G401 (cell line): ENCODE data around the gene DLX6. TPM values are rescaled to one million over a fixed set of nuclear protein-coding genes. Genes with fewer than 3 reads are reported as not detected.

ENCODE experiments used
- DNase-seq: peaks from one replicate; pipeline ENCODE4 v3.0.0-alpha.2; 2015; ENCODE audit warnings: low spot score
- in situ Hi-C: cut with HindIII; loops from 2 replicates; pipeline ENCODE4 v1.10.0; 2016; ENCODE audit warnings: low sequenced_read_pairs, mixed read lengths
- total RNA-seq: library from RNA; depleted of rRNA; stranded (reverse); fragments of >200 nt; shearing (Covaris generic); gene quantifications from 2 replicates; pipeline ENCODE4 v1.2.3, GENCODE V29; 2014

Gene DLX6
- total RNA-seq, 1 experiment from 2014 or later = not detected

- in situ Hi-C loops = no loop called here
- no peak for DNase-seq
Measured at GRCh38 chr7:96993980-96994379, 11.4 kb upstream of the DLX6 start.

- DNase-seq = no peak
- in situ Hi-C loops = no loop called here
Measured at GRCh38 chr7:96995406-96996110, 9.8 kb upstream of the DLX6 start.

GRCh38 chr7:96996111-96996957 is 9.0 kb upstream of the DLX6 start:
- DNase-seq = no peak
- in situ Hi-C loops = no loop called here

GRCh38 chr7:96996958-96997511 is 8.3 kb upstream of the DLX6 start:
- in situ Hi-C loops = no loop called here

GRCh38 chr7:96997512-96998032 is 7.8 kb upstream of the DLX6 start:
- no peak for DNase-seq
- in situ Hi-C loops = no loop called here

More at GRCh38 chr7:96996958-96997511, 8.3 kb upstream of the DLX6 start:
- DNase-seq = no peak

- DNase-seq = no peak
- in situ Hi-C loops = no loop called here
Measured at GRCh38 chr7:96998333-96998732, 7.0 kb upstream of the DLX6 start.

GRCh38 chr7:96998744-96999143 is 6.6 kb upstream of the DLX6 start:
- in situ Hi-C loops = no loop called here
- DNase-seq = no peak

- DNase-seq = no peak
- in situ Hi-C loops = no loop called here
Measured at GRCh38 chr7:97001221-97001620, 4.1 kb upstream of the DLX6 start.

- no peak for DNase-seq
- in situ Hi-C loops = no loop called here
Measured at GRCh38 chr7:97001656-97002554, 3.4 kb upstream of the DLX6 start.

- in situ Hi-C loops = no loop called here
- no peak for DNase-seq
Measured at GRCh38 chr7:97002555-97003261, 2.6 kb upstream of the DLX6 start.

GRCh38 chr7:97003262-97004246 is 1.8 kb upstream of the DLX6 start:
- in situ Hi-C loops = no loop called here
- no peak for DNase-seq

GRCh38 chr7:97004247-97005182 is 838 bp upstream of the DLX6 start:
- DNase-seq = no peak
- in situ Hi-C loops = no loop called here

- peak; percentile 5 for DNase-seq
- in situ Hi-C loops = no loop called here
Measured at GRCh38 chr7:97006055-97006815, 882 bp downstream of the DLX6 start.

- no peak for DNase-seq
- in situ Hi-C loops = no loop called here
Measured at GRCh38 chr7:97006816-97007582, 1.6 kb downstream of the DLX6 start.

- in situ Hi-C loops = no loop called here
- no peak for DNase-seq
Measured at GRCh38 chr7:97007583-97007861, 2.2 kb downstream of the DLX6 start.
